ENCODE results near the gene PLEKHM1. TPM values are rescaled to one million over a fixed set of nuclear protein-coding genes. Genes with fewer than 3 reads are reported as not detected.
A peak's percentile ranks its signal among the peaks of the same experiment; 100 is the strongest.
"Not testable (repeated sequence)": the region's sequence is repeated elsewhere in the genome, so short reads cannot be mapped to it uniquely, and the experiment has no call there.

PLEKHM1 gene
- total and polyA plus RNA-seq, 10 donors: 7.4 to 121 (median 80.0) TPM

DNA sequence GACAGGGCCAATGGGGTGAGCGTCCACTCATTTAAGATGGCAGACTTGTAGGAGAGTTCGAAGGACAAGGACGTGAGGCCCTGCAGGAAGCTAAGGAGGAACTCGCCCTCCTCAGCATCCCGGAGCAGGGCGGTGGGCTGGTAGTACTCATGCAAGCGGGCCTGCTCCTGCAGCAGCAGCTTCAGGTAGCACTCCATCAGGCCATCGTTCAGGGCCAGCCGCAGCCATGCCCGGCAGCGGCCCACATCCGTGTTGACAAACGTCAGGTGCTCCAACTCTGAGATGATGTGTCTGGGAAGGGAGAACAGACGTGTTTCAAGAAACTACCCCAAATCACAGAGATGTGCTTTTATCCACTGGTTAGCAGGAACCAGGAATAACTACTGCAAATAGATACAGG lies 15.1 kb downstream of the PLEKHM1 start:
- H3K4me1 ChIP-seq; H3K27ac ChIP-seq; H3K4me3 ChIP-seq; H3K9me3 ChIP-seq; DNase-seq; intact Hi-C loops (cut with DNase I; ENCODE audit: low total_unique reads); H3K27me3 ChIP-seq (replicated peaks in 1 of 7): not testable (repeated sequence)
- WGBS, 5 donors: 93 to 97% (median 94%) methylated on average over 7 to 14 of the region's 14 CpGs
- H3K36me3 ChIP-seq: peaks cover 2 to 96% (median 37%) of the 10 kb centered on the region in 6 donors
- TF ChIP-seq POLR2AphosphoS5 (IDR thresholded peaks at IDR 0.05): peak in 1 of 3 donors; percentile 40

GRCh38 chr17:45472249-45472648 lies 18.3 kb downstream of the PLEKHM1 start:
- H3K27ac ChIP-seq; H3K9me3 ChIP-seq; H3K27me3 ChIP-seq (replicated peaks in 1 of 7); H3K4me1 ChIP-seq; DNase-seq; H3K4me3 ChIP-seq; intact Hi-C loops (cut with DNase I; ENCODE audit: low total_unique reads): not testable (repeated sequence)
- 66 to 78% (median 73%) methylated on average over 3 of the region's 3 CpGs for WGBS, 5 donors
- peaks cover 0 to 99% (median 42%) of the 10 kb centered on the region in 6 donors for H3K36me3 ChIP-seq

DNA sequence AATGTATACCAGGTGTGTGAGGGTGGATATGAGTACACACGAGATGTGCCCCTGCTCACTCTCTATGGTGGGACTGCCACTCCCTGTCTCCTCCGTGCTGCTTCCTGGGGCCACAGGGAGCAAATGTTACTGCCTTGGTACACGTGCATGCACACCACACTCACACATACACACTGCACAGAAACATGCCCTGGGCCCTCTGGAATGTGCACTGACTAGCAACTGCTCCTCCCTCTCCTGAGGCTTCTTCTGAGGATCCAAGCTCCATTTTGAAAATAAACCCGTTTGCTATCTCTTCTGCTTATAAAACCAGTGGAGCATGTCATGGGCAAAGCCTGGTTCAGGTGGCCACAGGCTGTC lies 21.3 kb downstream of the PLEKHM1 start:
- H3K27me3 ChIP-seq (replicated peaks in 1 of 7); intact Hi-C loops (cut with DNase I; ENCODE audit: low total_unique reads); H3K4me1 ChIP-seq; H3K4me3 ChIP-seq; DNase-seq; H3K9me3 ChIP-seq; H3K27ac ChIP-seq: not testable (repeated sequence)
- peaks cover 0 to 98% (median 21%) of the 10 kb centered on the region in 6 donors for H3K36me3 ChIP-seq
- 44 to 79% (median 73%) methylated on average over 3 to 4 of the region's 4 CpGs for WGBS, 5 donors

- H3K4me3 ChIP-seq; H3K27me3 ChIP-seq (replicated peaks in 1 of 7); H3K27ac ChIP-seq; DNase-seq; H3K4me1 ChIP-seq; H3K9me3 ChIP-seq; intact Hi-C loops (cut with DNase I; ENCODE audit: low total_unique reads): not testable (repeated sequence)
- H3K36me3 ChIP-seq: peaks cover 0 to 98% (median 18%) of the 10 kb centered on the region in 6 donors
- WGBS, 5 donors: 84 to 95% (median 94%) methylated on average over 8 to 13 of the region's 14 CpGs
Observed at GRCh38 chr17:45468293-45469203, 22.0 kb downstream of the PLEKHM1 start.

DNA sequence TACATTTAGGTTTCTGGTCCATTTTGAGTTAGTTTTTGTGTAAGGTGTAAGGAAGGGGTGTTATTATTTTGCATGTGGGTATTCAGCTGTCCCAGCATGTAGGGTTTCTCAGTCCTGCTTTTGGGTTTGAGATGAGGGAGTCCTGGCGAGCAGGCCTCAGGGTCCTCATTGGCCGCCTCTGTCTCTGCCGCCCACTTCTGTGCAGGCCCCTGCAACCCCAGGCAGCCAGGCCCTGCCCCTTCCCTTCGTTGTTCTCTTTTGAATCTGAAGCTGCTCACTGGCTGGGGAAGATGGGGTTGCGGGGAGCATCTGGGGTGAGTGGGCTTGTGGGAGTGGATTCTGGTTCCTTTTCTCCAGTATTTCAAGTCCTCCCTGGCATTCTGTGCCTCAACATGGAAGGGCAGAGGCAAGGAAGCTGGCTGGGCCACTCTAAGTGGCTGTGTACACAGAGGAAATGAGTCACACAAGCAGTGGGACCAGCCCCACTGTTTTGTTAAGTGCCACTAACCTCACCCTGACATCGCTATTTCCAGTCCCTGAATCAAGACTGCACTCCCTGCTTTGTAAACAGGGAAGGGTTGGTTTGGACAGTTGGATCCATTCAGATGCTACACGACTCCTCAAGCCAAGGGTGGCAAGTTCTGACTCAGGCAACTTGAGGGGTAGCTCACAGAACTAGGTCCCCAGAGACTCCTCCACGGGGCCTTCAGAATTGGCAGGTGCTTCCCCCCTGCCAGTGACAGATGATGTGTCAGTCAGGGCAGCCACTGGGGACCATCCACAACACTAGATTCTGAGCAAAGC lies 28.8 kb downstream of the PLEKHM1 start:
- H3K9me3 ChIP-seq; intact Hi-C loops (cut with DNase I; ENCODE audit: low total_unique reads); H3K27me3 ChIP-seq (replicated peaks in 1 of 7); H3K4me3 ChIP-seq: not testable (repeated sequence)
- H3K36me3 ChIP-seq: peaks cover 0 to 73% (median 2%) of the 10 kb centered on the region in 6 donors
- H3K4me1 ChIP-seq: peaks cover 0 to 21% (median 14%) of the 10 kb centered on the region in 6 donors
- TF ChIP-seq POLR2AphosphoS5 (IDR thresholded peaks at IDR 0.05): peak in 1 of 3 donors; percentile 68
- WGBS, 5 donors: 27 to 51% (median 39%) methylated on average over 3 to 8 of the region's 8 CpGs
- peak; percentile 78 for DNase-seq
- H3K27ac ChIP-seq: peak overlapping the region in 6 of 8 donors; percentile 4 to 72 (median 40)

DNA sequence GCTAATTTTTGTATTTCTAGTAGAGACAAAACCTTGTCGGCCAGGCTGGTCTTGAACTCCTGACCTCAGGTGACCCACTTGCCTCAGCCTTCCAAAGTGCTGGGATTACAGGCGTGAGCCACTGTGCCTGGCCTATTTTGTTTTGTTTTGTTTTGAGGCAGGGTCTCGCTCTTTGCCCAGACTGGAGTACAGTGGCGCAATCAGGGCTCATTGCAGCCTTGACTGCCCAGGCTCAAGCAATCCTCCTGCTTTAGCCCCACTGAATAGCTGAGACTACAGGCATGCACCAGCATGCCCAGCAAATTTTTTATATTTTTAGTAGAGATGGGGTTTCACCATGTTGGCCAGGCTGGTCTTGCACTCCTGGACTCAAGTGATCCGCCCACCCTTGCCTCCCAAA lies 30.1 kb downstream of the PLEKHM1 start:
- intact Hi-C loops (cut with DNase I; ENCODE audit: low total_unique reads); H3K9me3 ChIP-seq; H3K27ac ChIP-seq; H3K4me3 ChIP-seq; DNase-seq; H3K27me3 ChIP-seq (replicated peaks in 1 of 7): not testable (repeated sequence)
- Histone ChIP-seq H3K4me1 (peaks cover 0 to 21% (median 14%) of the 10 kb centered on the region in 6 donors), H3K36me3 (peaks cover 0 to 73% (median 8%) of the 10 kb centered on the region in 6 donors)
- 88 to 100% (median 95%) methylated on average over 4 to 5 of the region's 5 CpGs for WGBS, 5 donors

DNA sequence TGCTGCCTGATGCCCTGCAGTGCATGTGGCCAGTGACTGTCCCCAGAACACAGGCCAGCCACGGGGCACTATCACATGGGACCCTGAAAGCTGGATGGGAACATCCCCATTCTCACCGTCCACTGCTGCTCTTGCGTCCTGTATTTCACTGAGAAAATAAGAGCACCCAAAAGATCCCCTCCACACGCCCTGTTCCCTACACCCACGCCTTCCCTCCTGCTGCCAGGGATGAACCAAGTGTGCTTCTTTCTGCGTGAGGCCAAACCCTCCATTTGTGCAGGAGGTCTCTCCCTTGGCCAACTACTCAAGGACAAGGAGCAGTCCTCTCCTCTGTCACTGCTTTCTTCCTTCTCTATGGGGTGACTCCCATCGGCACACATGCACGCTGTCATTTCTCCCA lies 36.2 kb downstream of the PLEKHM1 start:
- H3K27me3 ChIP-seq (replicated peaks in 1 of 7); H3K9me3 ChIP-seq; intact Hi-C loops (cut with DNase I; ENCODE audit: low total_unique reads); H3K27ac ChIP-seq; H3K4me3 ChIP-seq: not testable (repeated sequence)
- 91 to 99% (median 94%) methylated on average over 7 of the region's 8 CpGs for WGBS, 5 donors
- DNase-seq: peak; percentile 7
- Histone ChIP-seq H3K36me3 (peaks cover 0 to 83% (median 11%) of the 10 kb centered on the region in 6 donors), H3K4me1 (peaks cover 0 to 18% (median 4%) of the 10 kb centered on the region in 6 donors)

DNA sequence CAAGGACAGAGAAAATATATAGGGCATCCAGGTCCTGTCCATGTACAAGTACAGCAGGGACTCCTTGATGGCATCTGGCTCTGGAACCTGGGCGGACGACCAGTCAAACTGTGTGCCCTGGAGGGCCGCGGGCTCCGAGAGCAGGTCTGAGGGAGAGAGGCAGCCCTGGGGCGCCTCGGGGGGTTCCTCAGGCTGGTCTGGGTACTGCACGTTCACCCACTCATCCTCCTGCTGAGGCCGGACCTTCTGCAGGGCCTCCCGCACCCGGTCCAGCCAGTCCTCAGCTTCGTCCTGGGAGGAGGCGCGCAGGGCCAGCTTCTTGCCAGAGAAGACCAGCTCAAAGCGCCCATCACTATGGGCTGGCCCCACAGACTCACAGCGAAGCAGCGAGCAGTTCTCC lies 36.8 kb downstream of the PLEKHM1 start:
- H3K36me3 ChIP-seq: peaks cover 0 to 89% (median 11%) of the 10 kb centered on the region in 6 donors
- 86 to 95% (median 91%) methylated on average over 4 to 17 of the region's 17 CpGs for WGBS, 5 donors
- DNase-seq: peak; percentile 48

DNA sequence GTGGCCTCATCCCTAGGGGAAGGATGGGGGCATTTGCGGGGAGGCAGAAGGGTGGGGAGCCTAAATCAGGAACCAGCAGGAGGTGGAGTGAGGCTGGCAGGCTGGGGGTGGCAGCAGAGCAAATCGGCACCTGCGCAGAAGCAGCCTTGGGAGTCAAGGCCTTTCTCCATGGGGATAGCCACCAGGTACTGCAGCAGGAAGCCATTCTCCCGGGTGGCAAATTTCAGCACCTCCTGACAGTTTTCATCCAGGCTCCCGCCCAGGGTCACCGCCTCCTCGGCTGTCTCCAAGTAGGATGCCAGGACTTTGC lies 37.3 kb downstream of the PLEKHM1 start:
- intact Hi-C loops (cut with DNase I; ENCODE audit: low total_unique reads); H3K27me3 ChIP-seq (replicated peaks in 1 of 7); H3K9me3 ChIP-seq; H3K4me3 ChIP-seq; H3K27ac ChIP-seq: not testable (repeated sequence)
- DNase-seq: peak; percentile 56
- Histone ChIP-seq H3K4me1 (peaks cover 0 to 18% (median 4%) of the 10 kb centered on the region in 6 donors), H3K36me3 (peaks cover 0 to 90% (median 11%) of the 10 kb centered on the region in 6 donors)
- WGBS, 5 donors: 46 to 83% (median 79%) methylated on average over 2 to 4 of the region's 7 CpGs

More for the DNA sequence above, 36.8 kb downstream of the PLEKHM1 start:
- peaks cover 0 to 18% (median 4%) of the 10 kb centered on the region in 6 donors for H3K4me1 ChIP-seq
- H3K27me3 ChIP-seq (replicated peaks in 1 of 7); H3K9me3 ChIP-seq; H3K27ac ChIP-seq; intact Hi-C loops (cut with DNase I; ENCODE audit: low total_unique reads); H3K4me3 ChIP-seq: not testable (repeated sequence)

Measured in spleen (tissue), 11 donors.